Nephron progenitor cell (in vitro differentiated cells): ENCODE results near the gene RABL6.
A peak's percentile ranks its signal among the peaks of the same experiment; 100 is the strongest.
"Not testable (repeated sequence)": the region's sequence is repeated elsewhere in the genome, so short reads cannot be mapped to it uniquely, and the experiment has no call there.

Source experiments
- DNase-seq: peaks from one replicate; pipeline ENCODE4 v3.0.0; 2021
- H3K27ac Mint-ChIP-seq: 2 replicates; pipeline ENCODE4 v1.8.0; 2021; ENCODE audit warnings: mild to moderate bottlenecking, moderate library complexity, mixed read lengths
- H3K27me3 Mint-ChIP-seq: 2 replicates; pipeline ENCODE4 v1.8.0; 2021; ENCODE audit warnings: mild to moderate bottlenecking, low read depth, mixed read lengths; ENCODE audit not compliant: poor library complexity
- H3K36me3 Mint-ChIP-seq: 2 replicates; pipeline ENCODE4 v1.8.0; 2021; ENCODE audit warnings: low read depth, mixed read lengths
- H3K4me1 Mint-ChIP-seq: 2 replicates; pipeline ENCODE4 v1.8.0; 2021; ENCODE audit warnings: mixed read lengths
- H3K4me3 Mint-ChIP-seq: 2 replicates; pipeline ENCODE4 v1.8.0; 2021; ENCODE audit warnings: mild to moderate bottlenecking, moderate library complexity, mixed read lengths
- H3K9me3 Mint-ChIP-seq: 2 replicates; pipeline ENCODE4 v1.8.0; 2021; ENCODE audit warnings: mild to moderate bottlenecking, moderate library complexity, mixed read lengths
- CTCF ChIP-seq: fragments of 200-600 bp; sonication (generic); IDR thresholded peaks from 2 replicates; pipeline ENCODE4 v1.5.0; 2021; ENCODE audit warnings: antibody characterized with exemption

The RABL6 gene

GRCh38 chr9:136784249-136784996 lies 23.3 kb upstream of the RABL6 start:
- peaks cover 53% of the 10 kb centered on the region for H3K4me1 Mint-ChIP-seq
- H3K36me3 Mint-ChIP-seq: no peaks in the 10 kb centered on the region
- H3K9me3 Mint-ChIP-seq: peaks cover 1% of the 10 kb centered on the region
- no peak for TF ChIP-seq CTCF
- H3K27me3 Mint-ChIP-seq: peaks cover 48% of the 10 kb centered on the region
- no peak for DNase-seq
- no peak overlapping the region for H3K4me3 Mint-ChIP-seq
- H3K27ac Mint-ChIP-seq: no peak overlapping the region

- no peak for DNase-seq
- no peaks in the 10 kb centered on the region for H3K9me3 Mint-ChIP-seq
- H3K4me1 Mint-ChIP-seq: peaks cover 56% of the 10 kb centered on the region
- no peaks in the 10 kb centered on the region for H3K36me3 Mint-ChIP-seq
- H3K4me3 Mint-ChIP-seq: no peak overlapping the region
- no peak for TF ChIP-seq CTCF
- H3K27ac Mint-ChIP-seq: no peak overlapping the region
- peaks cover 42% of the 10 kb centered on the region for H3K27me3 Mint-ChIP-seq
Measured at GRCh38 chr9:136784997-136785361, 22.8 kb upstream of the RABL6 start.

- H3K4me1 Mint-ChIP-seq: peaks cover 54% of the 10 kb centered on the region
- not testable (repeated sequence) for H3K27ac Mint-ChIP-seq, H3K36me3 Mint-ChIP-seq, DNase-seq, H3K9me3 Mint-ChIP-seq, H3K4me3 Mint-ChIP-seq
- peaks cover 35% of the 10 kb centered on the region for H3K27me3 Mint-ChIP-seq
Measured at GRCh38 chr9:136785565-136786355, 22.0 kb upstream of the RABL6 start.

GRCh38 chr9:136786451-136786850 lies 21.3 kb upstream of the RABL6 start:
- H3K9me3 Mint-ChIP-seq: no peaks in the 10 kb centered on the region
- peaks cover 47% of the 10 kb centered on the region for H3K4me1 Mint-ChIP-seq
- H3K4me3 Mint-ChIP-seq: no peak overlapping the region
- H3K36me3 Mint-ChIP-seq: no peaks in the 10 kb centered on the region
- no peak overlapping the region for H3K27ac Mint-ChIP-seq
- DNase-seq: no peak
- H3K27me3 Mint-ChIP-seq: peaks cover 30% of the 10 kb centered on the region
- TF ChIP-seq CTCF: no peak

- DNase-seq, H3K27ac Mint-ChIP-seq, H3K9me3 Mint-ChIP-seq, H3K4me3 Mint-ChIP-seq, H3K36me3 Mint-ChIP-seq: not testable (repeated sequence)
- Mint-ChIP-seq H3K27me3 (peaks cover 25% of the 10 kb centered on the region), H3K4me1 (peaks cover 46% of the 10 kb centered on the region)
Measured at GRCh38 chr9:136786983-136787382, 20.8 kb upstream of the RABL6 start.

- Mint-ChIP-seq H3K36me3 (no peaks in the 10 kb centered on the region), H3K4me3 (no peak overlapping the region), H3K27ac (no peak overlapping the region), H3K27me3 (peaks cover 25% of the 10 kb centered on the region), H3K4me1 (peaks cover 47% of the 10 kb centered on the region), H3K9me3 (no peaks in the 10 kb centered on the region)
- TF ChIP-seq CTCF: peak; percentile 76
- peak; percentile 78 for DNase-seq
Measured at GRCh38 chr9:136787690-136788400, 19.9 kb upstream of the RABL6 start.

- not testable (repeated sequence) for H3K4me3 Mint-ChIP-seq, H3K9me3 Mint-ChIP-seq, H3K36me3 Mint-ChIP-seq, DNase-seq
- Mint-ChIP-seq H3K27ac (peak overlapping the region; percentile 28), H3K4me1 (peaks cover 54% of the 10 kb centered on the region), H3K27me3 (peaks cover 18% of the 10 kb centered on the region)
Measured at GRCh38 chr9:136788644-136789522, 18.9 kb upstream of the RABL6 start.
